Measurements from ENCODE around the gene FBXO7.

- TF ChIP-seq, protein P1, sequence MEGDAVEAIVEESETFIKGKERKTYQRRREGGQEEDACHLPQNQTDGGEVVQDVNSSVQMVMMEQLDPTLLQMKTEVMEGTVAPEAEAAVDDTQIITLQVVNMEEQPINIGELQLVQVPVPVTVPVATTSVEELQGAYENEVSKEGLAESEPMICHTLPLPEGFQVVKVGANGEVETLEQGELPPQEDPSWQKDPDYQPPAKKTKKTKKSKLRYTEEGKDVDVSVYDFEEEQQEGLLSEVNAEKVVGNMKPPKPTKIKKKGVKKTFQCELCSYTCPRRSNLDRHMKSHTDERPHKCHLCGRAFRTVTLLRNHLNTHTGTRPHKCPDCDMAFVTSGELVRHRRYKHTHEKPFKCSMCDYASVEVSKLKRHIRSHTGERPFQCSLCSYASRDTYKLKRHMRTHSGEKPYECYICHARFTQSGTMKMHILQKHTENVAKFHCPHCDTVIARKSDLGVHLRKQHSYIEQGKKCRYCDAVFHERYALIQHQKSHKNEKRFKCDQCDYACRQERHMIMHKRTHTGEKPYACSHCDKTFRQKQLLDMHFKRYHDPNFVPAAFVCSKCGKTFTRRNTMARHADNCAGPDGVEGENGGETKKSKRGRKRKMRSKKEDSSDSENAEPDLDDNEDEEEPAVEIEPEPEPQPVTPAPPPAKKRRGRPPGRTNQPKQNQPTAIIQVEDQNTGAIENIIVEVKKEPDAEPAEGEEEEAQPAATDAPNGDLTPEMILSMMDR (IDR thresholded peaks at IDR 0.05): no peak
- no peak for TF ChIP-seq POLR2A (IDR thresholded peaks at IDR 0.05)
Measured at GRCh38 chr22:32512267-32512982, 37.8 kb downstream of the FBXO7 start.

All from thyroid gland (tissue), 4 donors.